ENCODE data around the gene TTC16.

TTC16 gene

GRCh38 chr9:127730799-127731410 lies 15.0 kb downstream of the TTC16 start:
- TF ChIP-seq CTCF (IDR thresholded peaks at IDR 0.05): no peak

GRCh38 chr9:127731938-127732337 lies 16.1 kb downstream of the TTC16 start:
- no peak for TF ChIP-seq CTCF (IDR thresholded peaks at IDR 0.05)

DNA sequence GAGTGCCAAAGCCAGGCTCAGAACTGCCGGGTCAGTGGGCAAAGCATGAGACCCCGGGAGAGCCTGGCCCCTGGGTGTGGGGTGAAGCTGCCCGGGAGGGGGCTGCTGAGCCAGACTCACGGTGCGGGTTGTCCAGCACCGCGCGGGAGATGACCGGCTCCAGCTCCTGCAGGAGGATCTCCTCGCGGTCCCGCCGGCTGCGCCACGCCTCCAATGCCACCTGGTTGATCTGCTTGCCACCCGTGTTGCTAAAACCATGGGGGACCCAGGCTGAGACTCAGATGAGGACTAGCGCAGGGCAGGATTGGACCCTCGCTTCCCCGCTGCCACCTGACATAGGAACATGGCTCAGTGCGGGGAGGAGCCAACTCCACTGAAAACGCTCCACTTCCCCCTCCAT lies 16.6 kb downstream of the TTC16 start:
- no peak for TF ChIP-seq CTCF (IDR thresholded peaks at IDR 0.05)

- no peak for TF ChIP-seq CTCF (IDR thresholded peaks at IDR 0.05)
Observed at GRCh38 chr9:127733614-127734013, 17.7 kb downstream of the TTC16 start.

DNA sequence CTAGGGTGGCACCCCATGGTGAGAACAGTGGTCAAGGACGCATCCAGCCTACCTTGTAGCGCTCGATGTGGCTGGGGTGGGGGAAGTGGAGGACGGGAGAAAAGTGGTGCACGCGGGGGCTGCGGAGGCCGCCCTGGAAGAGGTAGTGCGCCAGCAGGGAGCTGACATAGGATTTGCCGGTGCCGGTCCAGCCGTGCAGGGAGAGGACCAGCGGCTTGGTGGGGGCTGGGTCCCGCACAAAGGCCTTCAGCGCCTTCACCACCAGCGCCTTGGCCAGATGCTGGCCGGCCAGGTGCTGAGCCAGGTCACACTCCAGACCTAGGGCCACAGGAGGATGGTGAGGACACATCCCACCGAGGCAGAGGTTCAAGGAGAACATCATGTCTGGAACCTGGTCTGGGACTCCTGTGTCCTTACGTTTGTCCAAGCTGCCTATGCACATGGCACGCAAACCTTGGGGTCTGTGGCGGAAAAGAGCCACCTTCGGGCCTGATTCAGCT lies 18.4 kb downstream of the TTC16 start:
- TF ChIP-seq CTCF (IDR thresholded peaks at IDR 0.05): peak; percentile 91

DNA sequence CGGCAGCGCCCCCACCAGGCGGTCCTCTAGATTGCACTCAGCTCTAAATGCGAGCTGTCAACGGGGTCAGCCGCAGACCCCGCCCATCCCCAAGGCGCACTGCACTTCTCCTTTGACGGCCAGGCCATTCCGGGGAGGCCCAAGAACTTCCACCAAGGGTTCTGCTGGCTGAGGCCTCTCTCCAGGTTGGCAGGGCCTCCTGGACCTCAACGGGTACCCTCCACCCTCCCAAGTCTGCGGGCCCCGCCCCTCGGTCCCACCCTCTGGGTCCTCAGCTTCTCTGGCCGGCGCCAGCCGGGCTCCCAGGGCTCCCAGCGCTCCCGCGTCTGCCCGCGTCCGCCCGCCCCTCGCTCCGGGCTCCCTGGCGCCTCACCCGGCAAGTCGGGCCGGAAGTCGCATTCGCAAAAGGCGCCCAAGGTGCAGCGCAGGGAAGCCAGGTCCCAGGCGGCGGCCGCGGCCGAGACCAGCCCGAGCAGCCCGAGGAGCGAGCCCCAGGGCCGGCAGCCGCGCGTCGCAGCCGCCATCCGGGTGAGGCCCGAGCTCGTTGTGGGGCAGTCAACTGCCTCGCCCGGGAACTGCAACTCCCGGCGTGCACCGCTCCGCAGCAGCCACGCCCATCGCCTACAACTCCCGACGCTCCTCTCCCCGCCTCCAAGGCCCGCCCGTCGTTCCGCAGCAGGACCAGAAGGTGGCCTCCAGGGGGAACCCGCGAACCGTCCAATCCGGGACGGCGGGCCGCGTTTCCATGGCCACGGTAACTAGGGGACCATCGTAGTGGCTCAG lies 19.1 kb downstream of the TTC16 start, which contains the start of gene TOR2A:
TOR2A (minus strand) TSS at position 548 of the 783 bp plus-strand sequence; CDS start at position 524, 24 bp downstream.
- peak; percentile 77 for TF ChIP-seq CTCF (IDR thresholded peaks at IDR 0.05)

DNA sequence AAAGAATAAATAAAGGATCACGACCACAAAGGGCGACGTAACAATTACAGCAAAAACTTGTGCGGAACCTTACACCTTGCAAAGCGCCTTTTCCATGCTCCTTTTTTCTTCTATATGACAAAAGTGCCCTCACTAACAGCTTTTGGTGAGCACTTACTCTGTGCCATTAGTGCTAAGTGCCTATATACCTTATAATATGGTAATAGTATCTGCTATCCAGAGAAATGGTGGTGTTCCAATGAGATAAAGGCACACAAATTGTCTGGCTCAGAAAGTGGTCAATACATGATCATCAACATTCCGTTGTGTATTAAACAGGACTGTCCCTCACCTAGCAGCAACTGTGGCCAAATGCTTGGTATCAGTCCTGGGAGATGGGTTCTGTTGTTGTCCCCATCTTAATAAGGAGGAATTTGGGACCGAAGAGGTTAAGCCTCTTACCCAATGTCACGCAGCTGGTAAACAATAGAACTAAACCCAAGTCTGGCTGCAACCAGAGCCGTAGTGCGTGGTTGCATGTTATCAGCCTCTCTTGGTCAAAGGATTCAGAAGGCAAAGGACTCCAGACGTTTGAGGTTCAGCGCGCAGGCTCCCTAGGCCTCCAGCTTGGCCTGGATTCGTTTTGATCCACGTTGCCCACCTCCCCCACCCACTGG lies 19.8 kb downstream of the TTC16 start:
- no peak for TF ChIP-seq CTCF (IDR thresholded peaks at IDR 0.05)
